Activated CD4-positive, CD25-positive, alpha-beta regulatory T cell (primary cell): ENCODE results near the gene SRGAP1.
"Not testable (repeated sequence)": the region's sequence is repeated elsewhere in the genome, so short reads cannot be mapped to it uniquely, and the experiment has no call there.

Source experiments
- DNase-seq, 4 experiments: peaks; one replicate each; lab custom pipeline; 2025; lab: John Stamatoyannopoulos, UW

Gene SRGAP1

DNA sequence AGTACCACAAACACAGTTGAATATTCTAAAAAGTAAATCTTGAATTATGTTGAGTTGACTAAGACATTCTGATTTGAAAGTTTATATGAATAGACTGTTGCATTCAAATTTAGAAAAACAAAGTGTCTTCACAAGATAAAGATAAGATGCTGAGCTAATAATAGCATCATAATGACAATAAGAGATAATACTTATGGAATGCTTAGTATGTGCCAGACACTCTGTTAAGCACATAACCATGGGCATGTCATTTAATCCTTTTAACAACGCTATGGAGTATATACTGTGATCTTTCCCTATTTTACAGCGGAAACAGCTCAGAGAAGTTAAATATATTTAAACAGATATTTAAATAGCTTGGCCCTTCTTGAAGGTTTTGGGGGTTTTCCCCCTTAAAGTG, 163.4 kb downstream of the SRGAP1 start:
- no peak for DNase-seq

DNA sequence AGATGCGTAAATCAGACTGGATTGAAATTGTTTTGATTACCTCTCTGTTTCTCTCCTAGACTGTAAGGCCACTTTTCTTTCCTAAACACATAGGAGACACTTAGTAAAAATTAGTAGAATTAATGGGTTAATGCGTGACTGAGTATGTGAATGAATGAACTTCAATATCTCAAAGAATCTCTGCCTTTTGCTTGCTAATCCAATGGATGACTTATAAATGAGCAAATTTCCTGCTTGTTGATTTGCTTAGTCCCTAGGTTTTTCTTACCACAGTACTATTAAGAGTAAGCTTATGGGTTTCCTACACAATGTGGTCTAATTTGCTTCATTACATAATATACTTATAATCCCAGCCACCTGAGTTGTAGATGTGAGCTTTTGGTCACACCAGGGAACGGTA, 164.1 kb downstream of the SRGAP1 start:
- DNase-seq: no peak

DNA sequence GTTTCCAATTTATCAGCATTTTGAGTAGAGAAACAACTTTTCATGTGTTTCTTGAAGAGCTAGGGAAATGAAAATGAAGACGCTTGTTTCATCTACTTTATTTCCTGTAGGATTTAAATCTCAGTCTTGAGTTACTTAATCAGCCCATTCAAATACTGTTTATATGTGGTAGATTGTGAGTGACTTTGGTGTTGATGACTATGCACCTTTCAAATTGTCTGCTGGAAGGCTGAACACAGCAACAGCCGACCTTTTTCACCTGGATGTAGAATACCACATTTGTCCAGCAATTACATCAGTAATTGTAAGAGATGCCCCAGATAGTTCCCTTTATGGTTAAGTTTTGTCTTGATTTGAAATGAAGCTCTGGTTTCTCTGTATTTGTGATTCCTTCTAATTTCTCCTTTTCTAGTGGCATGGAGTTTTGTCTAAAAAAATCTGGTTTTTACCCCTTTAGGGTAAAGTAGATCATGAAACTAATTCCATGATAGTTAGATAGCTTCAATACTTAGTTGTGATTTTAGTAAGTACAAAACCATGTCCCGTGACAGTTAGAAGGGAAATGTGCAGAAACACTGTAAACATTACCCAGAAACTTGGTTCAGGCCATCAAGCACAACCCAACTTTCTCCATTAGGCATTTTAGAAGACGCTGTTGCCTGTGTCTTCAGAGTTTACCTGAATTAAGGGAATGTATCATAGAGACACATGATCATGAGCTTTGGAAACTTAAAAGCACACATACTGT, 165.0 kb downstream of the SRGAP1 start:
- DNase-seq: no peak

DNA sequence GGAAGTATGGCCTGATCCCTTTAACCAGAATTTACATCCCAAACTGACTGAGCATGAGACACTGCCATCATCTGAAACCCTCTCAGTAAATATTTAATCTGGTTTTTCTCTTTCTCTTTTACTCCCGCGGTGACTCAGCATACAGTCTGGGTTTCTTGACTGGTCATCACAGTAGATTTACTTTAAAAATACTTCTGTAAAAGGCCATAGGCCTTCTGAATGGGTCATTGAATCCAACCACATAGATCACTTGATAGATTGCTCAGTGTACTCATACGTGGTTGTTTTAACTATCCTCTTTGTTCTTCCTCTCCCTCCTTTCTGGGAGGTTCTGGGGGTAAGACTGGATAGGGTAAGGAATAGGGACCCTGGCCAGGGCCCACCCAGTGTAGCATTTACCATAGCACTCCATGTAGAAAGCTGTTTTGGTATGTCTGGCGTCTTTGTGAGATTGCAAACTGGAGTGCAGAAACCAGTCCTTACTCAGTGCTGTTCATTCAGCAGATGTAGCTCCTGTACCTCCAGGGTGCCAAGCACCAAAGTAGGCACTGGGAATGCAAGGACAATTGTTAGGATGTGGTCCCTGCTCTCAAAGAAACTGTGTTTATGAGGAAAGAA, 165.7 kb downstream of the SRGAP1 start:
- DNase-seq: no peak

DNA sequence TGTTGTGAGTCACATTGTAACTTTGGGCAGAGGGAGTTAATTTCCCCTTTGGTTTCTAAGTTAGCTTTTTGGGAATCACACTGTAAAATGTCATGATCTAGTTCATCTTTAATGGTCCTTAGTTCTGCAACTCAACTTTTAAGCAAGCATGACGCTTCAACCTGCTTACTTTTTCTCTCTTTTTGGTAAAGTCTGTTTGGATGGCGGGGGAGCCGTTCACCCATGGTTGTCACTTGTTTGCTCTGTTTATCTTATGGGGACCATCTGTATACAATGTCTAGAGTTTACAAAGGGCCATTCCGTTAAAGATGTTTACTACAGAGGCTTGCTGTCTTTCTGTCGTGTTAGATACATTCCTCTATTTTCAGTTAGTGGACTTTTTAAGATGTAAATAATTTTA, 172.0 kb downstream of the SRGAP1 start:
- no peak for DNase-seq

DNA sequence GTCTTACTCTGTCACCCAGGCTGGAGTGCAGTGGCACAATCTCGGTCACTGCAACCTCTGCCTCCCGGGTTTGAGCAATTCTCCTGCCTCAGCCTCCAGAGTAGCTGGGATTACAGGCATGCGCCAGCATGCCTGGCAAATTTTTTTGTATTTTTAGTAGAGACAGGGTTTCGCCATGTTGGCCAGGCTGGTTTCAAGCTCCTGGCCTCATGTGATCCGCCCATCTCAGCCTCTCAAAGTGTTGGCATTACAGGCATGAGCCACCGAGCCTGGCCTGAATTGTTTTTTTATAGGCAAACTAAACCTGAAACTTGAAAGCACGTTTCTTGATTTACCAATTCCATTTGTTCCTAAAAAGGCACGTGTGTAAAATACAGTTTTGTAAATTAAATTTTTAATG, 173.6 kb downstream of the SRGAP1 start:
- not testable (repeated sequence) for DNase-seq

DNA sequence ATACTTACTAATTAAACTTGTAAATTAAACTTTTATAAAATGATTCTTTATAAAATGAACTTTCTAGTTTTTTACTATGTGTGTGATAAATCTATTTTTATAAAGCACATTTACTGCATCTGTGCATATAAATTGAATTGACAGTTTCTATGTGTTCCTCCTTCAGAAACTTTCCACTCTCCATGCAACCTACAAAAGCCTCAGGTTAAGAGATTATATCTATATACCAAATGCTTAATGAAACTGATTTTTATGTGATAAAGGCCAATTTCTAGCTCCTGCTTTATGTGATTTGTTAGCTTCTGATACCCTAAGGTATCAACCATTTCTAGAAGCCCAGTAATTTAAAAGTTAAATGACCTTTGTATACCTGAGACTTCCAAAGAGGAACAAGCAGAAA, 174.0 kb downstream of the SRGAP1 start:
- DNase-seq: no peak

DNA sequence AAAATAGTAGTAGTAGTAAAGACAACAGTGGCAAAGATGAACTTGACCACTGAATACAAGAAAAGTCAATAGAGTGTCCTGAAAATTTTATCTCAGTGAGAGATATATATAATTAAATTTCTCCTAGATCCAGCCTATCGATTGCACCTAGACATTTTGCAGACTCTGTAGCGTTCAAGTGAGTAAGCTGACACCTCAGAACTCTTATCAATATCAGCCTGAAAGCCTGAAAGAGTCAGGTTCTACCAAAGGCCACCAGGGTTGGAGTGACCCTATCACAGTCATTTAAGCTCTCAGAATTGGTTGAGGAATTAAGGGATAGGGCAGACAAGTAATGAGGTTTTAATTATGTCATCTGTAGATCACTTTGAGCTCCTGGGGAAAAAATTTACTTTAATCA, 174.6 kb downstream of the SRGAP1 start:
- no peak for DNase-seq

DNA sequence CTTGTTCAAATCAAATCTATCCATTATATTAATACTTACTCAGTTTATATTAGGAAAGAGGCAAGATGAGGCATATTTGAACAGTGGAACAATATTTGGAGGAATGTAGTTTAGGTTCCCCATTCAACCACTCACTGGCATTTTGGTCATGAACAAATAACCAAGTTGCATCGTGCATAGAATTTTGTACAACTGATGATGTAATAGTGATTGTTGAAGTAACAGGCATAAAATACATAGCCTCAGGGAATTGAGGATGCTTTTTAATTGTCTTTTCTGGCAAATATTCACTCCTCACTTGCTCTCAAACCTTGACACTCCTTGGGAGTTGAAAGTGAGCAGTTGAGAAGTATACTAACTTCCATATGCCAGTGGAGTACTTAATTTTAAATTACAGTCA, 175.2 kb downstream of the SRGAP1 start:
- no peak for DNase-seq

DNA sequence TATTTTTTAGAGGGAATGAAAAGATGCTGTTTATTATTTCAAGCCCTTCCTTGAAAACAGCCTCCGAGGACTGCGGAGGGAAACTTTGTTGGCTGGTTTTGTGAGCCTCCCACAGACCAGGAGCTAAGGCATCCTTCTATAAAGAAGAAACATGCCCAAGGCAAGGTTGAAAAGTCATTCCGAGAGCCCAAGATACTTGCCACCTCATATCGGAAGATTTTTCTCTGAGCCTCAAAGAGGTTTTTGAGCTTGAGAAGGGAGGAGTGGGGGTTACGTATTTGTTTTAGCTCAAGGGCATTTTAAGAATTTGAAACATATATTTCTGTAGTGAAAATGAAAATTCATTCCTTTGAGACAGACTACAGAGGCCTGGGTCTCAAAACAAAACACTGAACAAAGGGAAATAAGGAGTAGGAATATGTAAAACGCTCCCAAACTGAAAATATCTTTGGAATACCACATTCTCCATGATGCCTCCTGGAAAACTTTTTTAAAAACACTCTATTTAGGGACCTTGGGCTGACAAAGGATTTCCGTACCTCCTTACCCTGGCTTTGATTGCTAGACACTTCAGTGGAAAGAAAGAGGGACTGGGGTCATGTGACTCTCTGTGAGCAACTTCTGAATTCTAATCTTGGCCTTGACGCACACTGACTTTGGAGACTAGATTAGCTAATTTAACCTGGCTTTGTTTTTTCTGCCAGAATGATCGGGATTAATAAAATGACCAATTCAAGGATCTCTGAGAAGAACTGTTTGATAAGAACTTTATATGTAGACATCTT, 180.9 kb downstream of the SRGAP1 start:
- no peak for DNase-seq

DNA sequence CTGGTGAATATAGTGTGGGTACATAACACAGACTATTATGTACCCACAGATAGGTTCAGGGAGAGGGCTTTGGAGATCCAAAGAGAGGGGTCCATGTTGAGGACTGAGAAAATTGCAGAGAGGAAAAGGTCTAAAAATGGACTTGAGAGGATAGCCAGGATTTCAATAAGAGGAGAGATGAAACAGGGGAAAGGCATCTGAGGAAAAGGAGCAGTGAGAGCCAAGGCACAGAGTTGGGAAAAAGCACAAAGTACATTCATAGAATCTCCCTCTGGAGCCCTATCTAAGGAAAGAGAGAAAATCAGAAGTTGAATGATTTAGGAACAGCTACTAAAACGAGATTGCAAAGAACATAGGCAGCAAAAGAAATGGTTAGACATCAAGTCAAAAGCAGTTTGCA, 182.8 kb downstream of the SRGAP1 start:
- no peak for DNase-seq

DNA sequence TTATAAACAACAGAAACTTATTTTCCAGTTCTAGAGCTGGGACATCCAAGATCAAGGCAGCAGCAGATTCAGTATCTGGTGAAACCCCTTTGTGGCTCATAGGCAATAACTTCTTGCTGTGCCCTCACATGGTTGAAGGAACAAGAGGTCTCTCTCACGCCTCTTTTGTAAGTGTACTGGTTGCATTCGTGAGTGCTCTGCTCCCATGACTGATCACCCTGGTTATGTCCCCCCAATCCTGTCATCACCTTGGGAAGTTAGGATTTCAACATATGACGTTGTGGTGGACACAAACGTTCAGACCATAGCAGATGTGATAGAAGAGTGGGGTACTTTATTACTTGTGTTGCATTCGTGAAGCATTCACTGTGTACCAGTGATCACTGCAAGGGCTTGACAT, 184.0 kb downstream of the SRGAP1 start:
- no peak for DNase-seq

DNA sequence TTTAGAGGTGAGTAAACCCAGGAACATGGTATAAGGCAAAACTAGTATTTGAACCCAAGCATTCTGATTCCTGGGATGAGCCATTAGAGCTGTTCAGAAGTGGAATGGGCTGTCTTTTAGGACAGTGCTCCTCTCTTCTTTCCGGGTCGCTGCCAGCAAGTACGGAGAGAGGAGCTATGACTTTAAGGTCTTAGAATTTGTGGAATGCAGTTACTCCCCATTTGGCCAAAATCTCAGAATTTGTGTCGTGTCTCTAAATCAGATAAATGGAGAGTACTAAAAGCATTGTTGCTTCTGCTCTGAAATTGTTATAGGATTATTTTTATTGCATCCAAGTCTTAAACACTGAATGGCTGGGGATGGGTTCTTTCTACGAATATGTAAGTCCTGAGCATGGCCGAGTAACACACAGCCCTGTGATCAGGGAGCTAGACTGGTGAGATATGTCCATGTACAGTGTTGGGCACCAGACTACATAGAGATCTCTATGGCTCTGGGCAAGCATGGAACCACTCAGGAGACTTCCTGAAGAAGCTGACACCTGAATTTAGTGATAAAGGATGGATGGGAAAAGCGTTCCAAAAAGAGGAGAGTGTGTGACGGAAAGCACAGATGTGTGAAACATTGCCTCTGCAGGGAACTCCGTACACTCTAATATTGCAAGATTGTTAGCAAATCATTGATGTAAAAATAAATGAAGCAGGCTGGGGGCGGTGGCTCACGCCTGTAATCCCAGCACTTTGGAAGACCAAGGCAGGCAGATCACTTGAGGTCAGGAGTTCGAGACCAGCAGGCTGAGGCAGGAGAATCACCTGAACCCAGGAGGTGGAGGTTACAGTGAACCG, 184.7 kb downstream of the SRGAP1 start:
- no peak for DNase-seq

DNA sequence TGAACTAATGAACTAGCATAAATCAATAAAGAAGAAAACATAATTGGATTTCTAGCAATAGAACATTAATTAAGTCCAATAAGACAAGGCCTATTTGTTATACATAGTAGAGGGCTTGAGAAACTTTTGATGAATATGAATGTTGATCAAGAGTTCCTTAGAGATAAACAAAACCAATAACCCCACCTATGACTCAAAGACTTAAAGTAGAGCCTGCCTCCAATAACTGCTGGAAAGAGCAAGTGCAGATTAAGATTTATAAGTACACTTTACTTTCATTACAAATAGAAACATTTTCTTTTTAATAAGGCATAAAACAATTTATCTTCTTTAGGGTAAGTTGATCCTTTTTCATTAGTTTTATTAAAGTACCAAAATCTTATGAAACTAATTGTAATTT, 185.7 kb downstream of the SRGAP1 start:
- no peak for DNase-seq

DNA sequence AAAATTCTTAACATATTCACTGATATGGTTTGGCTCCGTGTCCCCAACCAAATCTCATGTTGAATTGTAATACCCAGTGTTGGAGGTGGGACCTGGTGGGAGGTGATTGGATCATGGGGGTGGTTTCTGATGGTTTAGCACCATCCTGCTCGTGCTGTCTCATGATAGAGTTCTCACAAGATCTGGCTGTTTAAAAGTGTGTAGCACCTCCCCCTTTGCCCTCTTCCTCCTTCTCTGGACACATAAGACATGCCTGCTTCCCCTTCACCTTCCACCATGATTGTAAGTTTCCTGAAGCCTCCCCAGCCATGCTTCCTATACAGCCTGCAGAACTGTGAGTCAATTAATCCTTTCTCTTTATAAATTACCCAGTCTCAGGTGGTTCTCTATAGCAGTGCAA, 189.6 kb downstream of the SRGAP1 start:
- not testable (repeated sequence) for DNase-seq

DNA sequence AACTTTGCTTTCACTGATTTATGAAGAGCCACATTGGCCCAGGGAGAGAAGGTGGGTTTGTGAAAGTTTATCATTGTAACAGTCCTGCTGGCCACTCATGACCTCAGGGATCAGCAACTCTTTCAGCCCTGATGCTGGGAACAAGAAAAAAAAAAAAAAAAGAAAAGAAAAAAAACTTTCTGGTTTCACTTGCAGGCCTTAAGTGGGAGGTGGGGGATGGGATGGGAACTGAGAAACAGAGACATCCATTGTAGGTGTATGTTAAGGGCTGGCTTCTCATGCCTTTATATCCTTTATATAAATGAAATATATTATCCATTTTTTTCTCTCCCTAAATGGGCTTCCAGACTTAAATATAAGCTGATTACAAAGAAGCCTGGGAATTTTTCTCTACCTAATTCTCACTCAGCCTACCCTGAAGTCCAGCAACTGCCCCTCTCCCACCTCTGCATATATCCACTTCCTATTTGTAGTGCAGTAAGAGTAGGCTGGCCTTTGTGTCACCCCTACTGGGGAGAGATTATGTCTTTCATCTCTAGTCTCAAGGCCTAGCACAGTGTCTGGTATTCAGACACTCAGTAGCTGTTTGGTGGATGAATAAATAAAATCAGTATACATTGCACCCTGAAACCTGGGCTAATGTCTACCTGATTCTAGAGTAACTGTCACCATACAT, 190.5 kb downstream of the SRGAP1 start:
- no peak for DNase-seq

DNA sequence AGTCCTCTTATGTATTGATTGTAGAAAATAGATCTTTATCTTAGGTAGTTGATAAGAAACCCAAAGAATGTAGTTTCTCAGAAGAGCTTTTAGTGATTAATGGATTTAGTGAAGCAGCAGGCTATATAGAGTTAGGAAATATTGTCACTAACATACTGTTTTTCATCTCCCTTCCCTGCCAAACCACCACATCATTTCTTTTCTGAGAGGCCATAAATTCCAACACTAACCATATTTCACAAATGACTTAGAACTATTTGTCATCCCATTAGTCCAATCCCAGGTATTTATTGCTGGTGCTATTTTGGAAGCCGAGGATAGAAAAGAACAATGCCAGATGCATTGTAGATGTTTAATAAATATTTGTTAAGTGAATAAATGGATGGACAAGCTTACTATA, 191.9 kb downstream of the SRGAP1 start:
- no peak for DNase-seq

DNA sequence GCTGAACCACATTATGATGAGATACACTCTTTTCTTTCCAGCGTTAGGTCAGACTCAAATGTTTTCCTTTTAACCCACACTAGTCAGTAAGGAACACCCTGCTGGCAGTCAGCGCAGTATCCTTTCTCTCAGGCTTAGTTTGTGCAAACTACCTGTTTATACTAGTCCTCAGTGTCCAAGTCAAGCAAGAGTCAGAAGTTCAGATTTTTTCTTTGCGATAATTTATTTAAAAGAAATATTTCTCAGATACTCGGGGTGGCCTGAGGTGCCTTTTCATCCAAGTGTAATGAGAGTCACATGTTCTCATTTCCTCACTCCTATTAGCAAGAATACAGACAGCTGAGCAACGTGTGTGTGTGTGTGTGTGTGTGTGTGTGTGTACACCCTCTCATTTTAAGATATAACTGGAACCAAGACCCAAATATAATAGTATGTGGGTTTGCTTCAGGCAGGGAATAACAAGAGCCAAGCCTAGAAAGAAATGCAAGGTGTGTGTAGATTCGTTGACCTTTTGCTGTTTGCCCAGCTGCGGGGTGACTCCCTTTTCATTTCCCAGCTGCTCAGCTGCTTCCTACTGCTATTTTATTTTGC, 194.9 kb downstream of the SRGAP1 start:
- no peak for DNase-seq

DNA sequence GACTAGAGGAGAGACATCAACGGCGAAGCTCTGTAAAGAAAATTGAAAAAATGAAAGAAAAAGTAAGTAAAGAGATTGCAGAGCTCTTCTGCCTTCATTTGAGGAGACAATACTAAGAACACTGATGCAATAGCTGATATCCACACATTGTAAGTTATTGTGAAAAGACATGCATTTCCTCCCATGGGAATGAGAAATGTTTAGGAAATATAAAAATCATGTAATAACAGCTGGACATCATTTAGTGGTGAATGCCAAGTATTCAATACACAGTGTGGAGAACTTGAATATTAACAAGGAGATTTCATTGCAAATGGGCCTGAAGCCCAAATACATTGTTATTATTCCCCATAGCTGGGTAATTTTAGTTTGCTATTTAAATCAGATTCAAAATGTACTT, 198.4 kb downstream of the SRGAP1 start:
- DNase-seq: no peak

DNA sequence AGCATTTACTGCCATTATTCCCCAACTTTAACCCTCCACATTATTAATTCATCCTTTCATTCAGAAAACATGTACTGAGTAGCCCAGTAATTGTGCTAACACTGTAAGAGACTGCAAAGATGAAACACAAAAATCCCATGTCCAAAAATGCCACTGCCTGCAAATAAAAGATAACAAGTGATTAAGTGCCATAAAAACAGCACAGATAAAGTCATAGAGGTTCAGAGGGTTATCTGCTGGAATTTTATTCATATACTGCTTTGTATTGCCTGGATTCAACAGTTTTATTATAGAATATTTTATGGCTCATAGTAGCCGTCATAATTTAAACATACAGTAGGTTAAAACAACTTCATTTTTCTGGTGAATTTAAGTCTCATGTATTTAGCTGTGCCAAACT, 199.7 kb downstream of the SRGAP1 start:
- DNase-seq: no peak

DNA sequence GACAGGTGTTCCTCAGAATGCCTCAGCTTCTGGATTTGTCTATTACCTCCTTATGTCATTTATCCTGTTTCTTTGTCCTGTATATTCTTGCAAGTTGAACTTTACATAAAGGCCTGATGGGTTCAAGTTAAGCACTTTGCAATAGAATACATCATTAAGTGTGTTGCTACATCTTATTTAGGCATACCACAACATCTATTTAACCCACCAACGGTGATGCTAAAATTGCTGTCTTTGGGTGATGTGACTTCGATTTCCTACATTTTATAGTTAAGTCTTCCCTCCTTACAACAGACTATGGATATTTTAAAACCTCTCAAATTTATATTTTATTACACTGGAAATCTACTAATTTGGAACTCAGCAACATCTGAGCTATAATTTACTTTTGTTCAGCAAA, 206.6 kb downstream of the SRGAP1 start:
- no peak for DNase-seq
